T-helper 9 cell (primary cell): ENCODE data around the gene CSF1R.
"Not testable (repeated sequence)": the region's sequence is repeated elsewhere in the genome, so short reads cannot be mapped to it uniquely, and the experiment has no call there.

Experiments
- DNase-seq: peaks from one replicate; pipeline ENCODE4 v3.0.0-alpha.2; 2020

Gene CSF1R

DNA sequence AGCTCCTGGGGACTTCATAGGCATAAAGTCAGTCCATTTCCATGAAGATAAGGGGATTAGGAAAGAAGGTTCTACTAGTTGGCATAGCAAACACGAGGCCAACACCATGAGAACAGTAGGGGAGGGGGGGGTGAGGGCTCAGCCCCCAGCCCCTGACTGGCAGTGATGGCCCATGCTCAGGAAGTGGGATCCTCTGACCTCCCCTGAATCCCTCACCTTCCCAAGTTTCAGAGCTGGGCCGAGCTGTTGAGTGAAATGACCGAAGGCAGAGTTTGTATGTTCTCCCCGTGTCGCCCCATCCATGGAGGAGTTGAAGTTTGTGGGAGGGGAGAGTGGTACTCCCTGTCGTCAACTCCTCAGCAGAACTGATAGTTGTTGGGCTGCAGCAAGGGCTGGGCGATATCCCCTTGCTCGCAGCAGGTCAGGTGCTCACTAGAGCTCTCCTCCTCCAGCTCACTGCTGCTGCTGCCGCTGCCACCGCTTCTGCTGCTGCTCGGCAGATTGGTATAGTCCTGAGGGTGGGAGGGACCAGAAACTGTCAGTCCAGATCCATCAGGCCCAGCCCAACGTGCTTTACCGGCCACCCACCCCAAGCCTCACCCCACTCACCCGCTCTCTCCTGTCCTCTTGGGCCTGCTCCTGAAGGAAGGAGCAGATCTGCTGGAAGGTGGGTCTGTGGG, 32.5 kb downstream of the CSF1R start:
- DNase-seq = no peak

DNA sequence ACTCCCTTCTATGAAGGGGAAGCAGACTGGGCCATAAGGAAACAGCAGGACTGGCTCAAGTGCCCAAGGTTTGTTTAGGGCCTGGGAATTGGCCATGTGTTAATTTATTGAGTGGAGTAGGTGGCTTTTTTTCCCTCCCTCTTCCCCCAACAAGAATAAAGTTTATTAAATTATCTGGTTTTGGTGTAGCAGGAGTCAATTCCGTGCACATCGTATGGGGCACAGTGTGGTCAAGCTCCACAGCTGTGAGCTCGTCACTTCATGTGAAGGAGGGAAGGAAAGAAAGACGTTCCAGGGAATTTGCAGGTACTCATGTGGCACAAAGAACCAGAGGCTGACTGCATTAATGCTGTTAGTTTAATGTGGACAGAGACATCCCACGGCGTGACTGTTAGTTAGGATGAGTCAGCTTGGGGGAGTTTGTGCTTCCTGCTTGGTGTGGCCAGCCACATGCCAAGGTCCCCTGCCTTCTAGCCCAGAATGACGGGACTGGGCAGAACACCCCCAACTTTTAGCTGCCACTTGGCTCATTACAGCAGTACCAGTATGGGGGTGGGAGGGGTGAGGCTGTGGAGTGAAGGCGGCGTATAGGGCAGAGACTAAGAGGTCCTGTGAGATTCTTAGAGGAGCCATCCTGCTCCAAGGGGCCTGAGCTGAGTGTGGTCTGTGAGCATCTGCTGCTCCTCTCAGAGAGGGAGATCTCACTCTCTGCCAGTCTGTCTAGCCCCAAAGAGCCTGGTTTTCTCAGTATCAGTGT, 33.2 kb downstream of the CSF1R start:
- no peak for DNase-seq

DNA sequence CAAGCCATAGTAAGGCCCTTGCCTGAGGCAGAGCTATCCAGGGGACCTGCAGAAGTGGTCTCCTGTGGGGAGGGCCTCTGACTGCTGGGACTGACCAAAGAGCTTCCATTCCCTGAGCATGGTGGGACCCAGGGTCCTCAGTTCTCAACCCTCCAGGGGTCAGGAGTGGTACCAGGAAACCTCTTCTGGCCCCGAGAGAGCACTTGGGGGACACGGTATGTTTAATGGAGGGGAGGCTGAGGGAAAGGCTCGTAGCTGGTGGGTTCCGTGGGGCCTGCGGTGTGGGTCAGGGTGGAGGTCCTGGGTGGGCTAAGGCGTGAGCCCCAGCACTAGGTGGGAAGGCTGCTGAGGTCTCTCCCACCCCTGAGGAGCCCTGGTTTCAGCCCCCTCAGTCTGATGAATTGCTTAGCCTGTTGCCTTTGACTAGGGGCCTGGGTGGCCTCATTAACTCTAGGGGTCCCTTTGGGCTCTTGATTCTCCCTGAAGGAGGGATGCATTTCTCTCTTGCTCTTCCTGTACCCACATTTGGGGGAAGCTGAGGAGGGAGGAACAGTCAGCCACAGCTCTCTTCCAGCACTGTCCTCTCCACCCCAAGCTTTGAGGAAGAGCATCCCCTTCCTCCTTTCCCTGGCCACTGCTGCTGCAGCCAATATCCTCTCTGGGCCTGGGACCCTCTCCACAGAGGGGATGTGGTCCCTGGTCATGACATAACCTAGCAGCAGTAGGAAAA, 34.0 kb downstream of the CSF1R start:
- DNase-seq = no peak

DNA sequence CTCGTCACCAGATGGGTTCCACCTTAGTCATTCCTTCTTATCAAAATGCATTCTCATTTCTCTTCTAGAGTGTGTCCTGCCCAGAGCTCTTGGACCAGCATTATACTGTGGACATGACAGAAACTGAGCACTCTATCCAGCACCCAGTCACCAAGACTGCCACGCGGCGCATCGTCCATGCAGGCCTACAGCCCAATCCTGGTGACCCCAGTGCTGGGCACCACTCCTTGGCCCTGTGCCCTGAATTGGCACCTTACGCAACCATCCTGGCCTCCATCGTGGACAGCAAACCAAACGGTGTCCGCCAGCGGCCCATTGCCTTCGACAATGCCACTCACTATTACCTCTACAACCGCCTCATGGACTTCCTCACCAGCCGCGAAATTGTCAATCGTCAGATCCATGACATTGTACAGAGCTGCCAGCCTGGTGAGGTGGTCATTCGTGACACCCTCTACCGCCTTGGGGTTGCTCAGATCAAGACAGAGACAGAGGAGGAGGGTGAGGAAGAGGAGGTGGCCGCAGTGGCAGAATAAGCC, 34.6 kb downstream of the CSF1R start:
- DNase-seq = no peak

DNA sequence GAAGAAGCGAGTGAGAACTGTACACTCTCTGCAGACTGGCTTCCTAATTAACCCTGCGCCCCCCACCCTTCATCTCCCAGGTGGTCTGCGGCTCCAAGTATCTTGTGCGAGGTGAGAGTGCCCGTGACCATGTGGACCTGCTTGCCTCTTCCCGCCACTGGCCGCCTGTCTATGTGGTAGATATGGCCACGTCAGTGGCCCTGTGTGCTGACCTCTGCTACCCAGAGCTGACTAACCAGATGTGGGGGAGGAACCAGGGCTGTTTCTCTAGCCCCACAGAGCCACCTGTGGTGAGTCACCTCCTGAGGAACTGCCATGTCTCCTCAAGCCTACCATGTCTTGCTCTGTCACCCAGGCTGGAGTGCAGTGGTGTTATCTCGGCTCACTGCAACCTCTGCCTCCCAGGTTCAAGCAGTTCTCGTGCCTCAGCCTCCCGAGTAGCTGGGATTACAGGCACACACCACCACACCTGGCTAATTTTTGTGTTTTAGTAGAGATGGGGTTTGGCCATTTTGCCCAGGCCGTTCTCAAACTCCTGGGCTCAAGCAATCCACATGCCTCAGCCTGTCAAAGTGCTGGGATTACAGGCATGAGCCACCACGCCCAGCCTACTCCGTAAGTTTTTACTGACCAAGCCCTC, 36.1 kb downstream of the CSF1R start:
- DNase-seq = not testable (repeated sequence)

DNA sequence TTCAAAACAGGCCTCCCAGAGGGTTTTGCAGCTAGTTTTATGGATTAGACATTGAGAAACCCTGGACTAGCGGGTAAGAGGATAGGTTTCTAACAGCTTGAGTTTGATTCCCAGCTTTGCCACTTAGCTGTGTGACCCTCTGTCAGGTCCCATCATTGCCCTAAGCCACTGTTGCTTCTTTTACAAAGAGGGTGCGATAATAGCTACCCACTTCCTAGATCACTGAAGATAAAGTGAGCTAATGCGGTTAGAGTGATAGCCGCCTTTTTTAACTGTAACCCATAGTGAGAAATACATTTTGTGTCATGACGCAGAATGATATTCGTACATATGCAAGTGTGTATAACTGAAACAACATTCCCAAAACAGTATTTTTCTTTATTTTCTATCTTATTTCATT, 40.3 kb downstream of the CSF1R start:
- no peak for DNase-seq

DNA sequence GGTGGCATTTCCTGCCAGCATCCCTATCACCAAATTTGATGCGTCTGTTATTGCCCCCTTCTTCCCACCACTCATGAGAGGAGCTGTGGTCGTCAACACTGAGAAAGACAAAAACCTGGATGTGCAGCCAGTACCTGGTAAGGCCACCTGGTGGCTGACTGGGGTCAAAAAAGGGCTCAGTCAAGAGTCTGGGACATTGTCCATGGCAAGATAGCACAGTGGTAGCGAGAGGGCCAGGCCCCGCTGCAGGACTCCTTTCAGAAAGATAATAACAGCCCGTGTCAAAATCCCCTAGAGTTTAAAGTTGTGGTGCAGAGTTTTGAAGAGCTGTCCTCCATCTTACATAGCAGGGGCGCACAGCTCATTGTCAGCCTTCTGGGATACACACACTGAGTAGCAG, 40.8 kb downstream of the CSF1R start:
- DNase-seq = no peak

DNA sequence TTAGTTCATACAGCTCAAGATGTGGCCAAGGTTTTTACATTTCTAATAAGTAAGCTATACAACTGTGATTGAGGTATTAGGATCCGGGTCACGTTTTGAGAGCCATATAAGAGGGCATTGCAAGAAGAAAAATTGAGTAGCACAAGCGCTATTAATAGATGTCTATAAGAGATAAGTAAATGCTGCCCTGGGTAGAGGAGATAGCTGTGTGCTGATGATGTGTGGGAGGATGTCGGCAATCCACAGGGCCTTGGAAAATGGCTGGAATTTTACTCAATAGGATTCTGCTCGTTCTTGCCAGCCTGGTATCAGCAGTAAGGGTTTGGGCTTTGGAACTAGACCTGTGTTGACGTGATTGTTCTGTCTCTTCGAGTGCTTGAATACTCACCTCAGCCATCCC, 41.6 kb downstream of the CSF1R start:
- DNase-seq = no peak

DNA sequence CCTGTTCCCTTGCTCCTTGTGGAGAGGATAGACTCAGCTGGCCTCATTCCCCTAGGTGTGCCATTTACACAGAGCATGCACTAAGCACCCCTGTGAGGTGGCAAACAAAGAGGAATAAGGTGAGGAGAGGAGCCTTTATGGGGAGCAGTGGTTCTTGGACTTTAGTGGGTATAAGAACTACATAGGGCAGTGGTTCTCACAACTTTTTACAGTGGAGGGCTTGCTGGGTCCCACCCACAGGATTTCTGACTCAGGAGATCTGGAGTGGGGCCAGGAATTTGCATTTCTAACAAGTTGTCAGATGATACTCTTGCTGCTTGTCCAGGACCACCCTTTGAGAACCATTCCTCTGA, 42.0 kb downstream of the CSF1R start:
- DNase-seq = no peak

DNA sequence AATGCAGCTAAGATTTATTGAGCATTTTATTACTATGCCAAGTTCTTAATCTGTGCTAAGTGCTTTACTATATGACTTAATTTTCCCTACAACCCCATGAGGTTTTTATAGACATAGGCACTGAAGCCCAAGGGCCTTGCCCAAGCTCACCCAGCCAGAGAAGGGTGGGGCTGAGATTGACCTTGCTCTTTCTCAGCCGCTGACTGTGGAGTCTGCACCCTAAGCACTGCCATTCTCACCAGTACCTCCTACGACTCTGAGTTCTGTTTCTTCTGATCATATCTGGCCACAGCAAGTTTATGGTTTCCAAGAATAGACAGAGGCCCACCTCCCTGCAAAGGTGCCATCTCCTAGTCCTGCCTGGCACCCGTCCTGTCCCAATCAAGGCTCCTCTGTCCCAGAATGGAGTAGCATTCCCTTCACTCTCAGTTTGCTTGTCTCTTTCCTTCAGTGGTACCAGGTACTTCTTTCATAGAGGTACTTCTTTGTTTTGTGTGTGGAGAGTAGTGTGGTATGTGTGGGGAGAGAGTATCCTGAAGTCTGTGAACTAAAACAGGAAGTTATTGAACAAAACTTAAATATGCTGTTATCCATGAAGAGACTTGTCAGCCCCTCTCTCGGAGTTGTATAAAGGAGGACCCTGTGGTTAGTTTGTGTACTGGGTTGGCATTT, 42.6 kb downstream of the CSF1R start:
- no peak for DNase-seq

DNA sequence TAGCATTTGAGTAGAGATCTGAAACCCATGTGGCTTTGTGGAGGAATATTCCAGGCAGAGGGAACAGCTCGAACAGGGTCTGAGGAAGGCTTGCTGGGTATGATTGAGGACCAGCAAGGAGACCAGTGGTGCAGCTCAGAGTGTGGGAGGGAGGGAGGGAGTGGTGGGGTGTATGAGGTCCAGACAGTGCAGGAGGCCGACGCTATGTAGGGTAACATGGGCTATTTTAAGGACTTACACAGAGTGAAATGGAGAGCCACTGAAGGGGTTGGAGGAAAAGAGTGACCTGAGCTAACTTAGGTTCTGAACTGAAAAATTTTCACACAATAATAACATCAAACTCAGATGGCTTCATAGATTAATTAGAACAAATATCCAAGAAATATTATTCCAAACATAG, 43.9 kb downstream of the CSF1R start:
- DNase-seq = no peak

DNA sequence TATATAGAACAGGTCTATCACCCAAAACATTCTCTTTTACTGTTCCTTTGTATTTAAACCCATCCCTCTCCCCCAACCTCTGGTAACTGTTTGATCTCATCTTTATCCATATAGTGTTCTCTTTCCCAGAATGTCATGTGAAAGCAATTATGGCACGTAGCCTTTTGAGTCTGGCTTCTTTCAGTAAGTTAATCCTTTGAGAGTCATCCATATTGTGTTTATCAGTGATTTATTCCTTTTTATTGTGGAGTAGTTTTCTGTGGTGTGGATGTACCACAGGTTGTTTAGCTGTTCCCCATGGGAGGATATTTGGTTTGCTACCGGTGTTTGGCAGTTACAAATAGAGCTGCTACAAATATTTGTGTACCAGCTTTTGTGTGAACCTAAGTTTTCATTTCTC, 47.8 kb downstream of the CSF1R start:
- DNase-seq = no peak

DNA sequence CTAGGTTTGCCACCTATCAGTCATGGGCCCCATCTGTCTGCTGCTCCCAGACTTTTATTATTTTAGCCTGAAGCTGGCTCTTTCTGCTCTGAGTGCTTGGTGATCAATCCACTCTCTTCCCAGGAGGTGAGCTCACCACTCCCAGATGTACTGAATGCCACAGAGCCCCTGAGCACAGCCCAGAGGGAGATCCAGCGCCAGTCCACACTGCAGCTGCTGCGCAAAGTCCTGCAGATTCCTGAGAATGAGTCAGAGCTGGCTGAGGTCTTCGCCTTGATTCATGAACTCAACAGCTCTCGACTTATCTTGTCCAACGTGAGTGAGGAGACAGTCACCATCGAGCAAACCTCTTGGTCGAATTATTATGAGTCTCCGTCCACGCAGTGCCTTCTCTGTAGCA, 49.8 kb downstream of the CSF1R start:
- DNase-seq = no peak

DNA sequence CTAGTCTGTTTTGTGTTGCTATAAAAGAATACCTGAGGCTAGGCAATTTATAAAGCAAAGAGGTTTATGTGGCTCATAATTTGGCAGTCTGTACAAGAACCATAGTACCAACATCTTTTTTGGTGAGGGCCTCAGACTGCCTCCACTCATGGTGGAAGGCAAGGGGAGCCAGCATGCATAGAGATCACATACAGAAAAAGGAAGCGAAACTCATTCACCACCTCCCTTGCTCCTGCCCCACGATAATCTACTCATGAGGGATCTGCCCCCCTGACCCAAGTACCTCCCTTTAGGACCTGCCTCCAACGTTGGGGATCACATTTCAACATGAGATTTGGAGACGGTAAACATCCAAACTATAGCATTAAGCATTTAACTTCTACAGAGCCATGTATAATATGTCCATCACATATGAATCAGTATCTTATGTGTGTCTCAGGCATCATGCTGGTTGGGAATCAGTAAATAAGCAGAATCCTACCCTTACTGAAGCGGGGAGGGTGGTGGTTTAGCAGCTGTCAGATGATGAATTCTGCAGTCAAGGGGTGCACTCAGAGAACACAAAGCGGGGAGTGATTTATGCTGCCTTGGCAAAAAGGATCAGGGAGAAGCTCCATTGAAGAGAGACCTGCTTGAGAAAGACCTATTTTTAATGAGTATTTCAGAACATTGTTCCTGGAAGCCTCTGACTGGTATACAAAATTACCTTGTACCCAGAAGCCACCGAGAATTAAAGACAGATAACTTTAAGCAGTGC, 51.0 kb downstream of the CSF1R start:
- no peak for DNase-seq

DNA sequence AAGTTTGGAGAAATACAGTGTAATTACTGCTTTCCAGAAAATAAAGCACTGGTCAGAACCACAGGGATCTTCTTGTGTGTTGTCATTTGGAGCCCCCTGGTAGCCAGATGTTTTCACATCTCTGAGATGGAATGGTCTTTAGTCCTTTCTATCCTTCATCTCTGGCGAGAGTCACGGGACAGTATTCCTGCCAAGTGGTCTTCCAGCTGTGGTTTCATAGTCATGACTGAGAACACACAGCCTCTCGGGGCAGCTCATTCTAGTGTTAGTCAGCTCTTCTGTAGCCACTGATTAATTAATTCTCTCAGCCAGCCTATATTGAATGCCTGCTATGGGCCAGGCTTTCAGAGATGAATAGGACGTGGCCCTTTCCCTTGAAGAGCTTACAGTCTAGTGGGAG, 51.7 kb downstream of the CSF1R start:
- DNase-seq = no peak

DNA sequence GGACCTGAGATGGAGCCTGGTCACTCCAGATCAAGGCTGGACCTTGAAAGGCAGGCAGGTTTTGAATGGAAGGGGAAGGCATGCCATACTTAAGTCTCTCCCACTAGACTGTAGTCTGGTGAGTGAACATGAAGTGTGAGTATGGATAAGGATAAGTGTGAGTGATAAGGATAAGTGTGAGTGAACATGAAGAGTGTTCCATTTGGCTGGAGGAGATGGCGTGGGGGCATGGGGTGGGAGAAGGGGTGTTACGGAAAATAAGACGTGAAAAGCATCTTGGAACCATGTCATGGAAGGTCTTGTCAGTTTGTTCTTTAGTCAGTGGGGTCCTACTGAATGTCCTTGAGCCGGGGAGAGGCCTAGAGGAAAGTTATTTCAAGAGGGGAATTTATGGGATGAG, 53.0 kb downstream of the CSF1R start:
- DNase-seq = no peak

DNA sequence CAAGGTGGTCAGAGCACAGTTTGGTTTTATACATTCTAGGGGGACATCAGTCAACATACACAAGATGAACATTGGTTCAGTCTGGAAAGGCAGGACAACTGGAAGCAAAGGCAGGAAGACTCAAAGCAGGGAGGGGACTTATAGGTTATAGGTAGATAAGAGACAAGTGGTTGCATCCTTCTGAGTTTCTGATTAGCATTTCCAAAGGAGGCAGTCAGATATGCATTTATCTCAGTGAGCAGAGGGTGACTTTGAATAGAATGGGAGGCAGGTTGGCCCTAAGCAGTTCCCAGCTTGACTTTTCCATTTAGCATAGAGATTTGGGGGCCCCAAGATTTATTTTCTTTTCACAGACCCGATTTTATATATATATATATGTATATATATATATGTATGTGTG, 58.3 kb downstream of the CSF1R start:
- not testable (repeated sequence) for DNase-seq

DNA sequence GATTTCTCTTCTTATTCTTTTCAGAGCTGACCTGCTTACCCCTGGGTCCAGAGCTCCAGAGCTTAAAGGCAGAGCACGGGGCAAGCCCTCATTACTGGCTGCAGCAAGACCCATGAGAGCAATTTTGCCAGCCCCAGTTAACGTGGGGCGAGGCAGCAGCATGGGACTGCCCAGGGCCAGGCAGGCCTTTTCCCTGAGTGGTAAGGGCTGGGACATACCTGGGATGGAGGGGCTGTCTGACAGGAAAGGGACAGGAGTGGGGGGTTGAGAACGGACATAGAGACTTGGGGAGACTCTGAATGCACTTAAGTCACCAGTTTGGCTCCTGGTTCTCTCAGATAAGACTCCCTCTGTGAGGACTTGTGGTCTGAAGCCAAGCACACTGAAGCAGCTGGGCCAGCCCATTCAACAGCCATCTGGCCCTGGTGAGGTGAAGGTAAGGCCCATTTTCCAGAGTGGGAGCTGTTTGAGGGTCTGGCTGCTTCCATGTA, 59.6 kb downstream of the CSF1R start:
- DNase-seq = no peak

DNA sequence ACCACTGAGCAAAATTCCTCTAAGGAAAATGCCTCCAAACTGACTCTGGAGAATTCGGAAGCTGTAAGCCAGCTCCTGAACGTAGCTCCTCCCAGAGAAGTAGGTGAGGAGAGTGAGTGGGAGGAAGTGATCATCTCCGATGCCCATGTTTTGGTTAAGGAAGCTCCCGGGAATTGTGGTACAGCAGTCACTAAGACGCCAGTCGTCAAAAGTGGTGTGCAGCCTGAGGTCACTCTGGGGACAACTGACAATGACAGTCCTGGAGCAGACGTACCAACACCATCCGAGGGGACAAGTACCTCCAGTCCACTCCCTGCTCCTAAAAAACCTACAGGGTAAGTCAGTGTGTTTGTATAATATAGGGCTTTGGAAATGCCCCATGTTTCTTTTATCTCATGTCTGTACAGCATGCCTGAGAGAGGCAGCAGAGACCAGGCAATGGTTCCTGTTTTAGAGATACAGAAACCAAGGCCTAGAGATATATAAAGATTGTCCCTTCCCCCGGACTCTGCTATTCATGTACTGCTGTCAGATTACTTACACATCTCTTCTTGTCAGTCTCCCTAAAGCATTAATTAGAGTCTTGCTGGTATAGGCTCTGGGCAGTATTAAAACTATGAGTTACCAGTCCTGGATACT, 61.9 kb downstream of the CSF1R start:
- DNase-seq = no peak

DNA sequence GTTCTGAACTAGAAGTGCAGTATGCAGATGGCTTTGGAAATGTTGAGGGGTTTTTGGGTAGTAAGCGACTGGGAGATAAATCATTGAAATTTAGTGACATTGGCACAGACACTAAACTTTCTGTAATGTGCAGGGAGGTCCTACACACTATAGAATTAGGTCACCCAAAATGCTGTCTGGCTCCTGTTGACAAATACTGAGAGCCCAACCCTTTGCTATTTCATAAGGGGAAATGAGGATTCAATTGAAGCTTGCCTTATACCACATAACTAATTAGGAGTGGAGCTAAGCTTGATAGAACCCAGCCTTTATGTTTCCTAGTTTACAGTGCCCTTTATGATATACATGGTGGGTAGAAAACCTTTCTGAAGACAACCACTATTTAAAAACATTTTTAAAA, 63.2 kb downstream of the CSF1R start:
- DNase-seq = no peak

DNA sequence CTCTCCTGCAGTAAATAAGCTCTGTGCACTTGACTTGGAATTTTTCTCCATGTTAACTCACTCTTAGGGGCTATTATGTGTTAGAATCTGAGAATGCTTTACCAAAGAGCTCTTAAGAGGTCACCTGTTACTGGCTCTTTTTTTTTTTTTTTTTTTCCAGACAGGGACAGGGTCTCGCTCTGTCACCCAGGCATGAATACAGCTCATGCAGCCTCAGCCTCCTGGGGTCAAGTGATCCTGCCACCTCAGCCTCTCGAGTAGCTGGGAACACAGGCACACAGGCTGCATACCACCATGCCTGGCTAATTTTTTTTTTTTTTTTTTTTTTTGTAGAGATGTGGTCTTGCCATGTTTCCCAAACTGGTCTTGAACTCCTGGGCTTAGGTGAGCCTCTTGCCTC, 63.7 kb downstream of the CSF1R start:
- DNase-seq = no peak
